ENCODE measurements around the gene SNAP47.
"Not testable (repeated sequence)": the region's sequence is repeated elsewhere in the genome, so short reads cannot be mapped to it uniquely, and the experiment has no call there.

DNA sequence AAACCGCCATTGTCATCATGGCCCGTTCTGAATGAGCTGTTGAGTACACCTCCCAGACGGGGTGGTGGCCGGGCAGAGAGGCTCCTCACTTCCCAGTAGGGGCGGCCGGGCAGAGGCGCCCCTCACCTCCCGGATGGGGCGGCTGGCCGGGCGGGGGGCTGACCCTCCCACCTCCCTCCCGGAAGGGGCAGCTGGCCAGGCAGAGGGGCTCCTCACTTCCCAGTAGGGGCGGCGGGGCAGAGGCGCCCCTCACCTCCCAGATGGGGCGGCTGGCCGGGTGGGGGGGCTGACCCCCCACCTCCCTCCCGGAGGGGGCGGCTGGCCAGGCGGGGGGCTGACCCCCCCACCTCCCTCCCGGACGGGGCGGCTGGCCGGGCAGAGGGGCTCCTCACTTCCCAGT, 24.8 kb upstream of the SNAP47 start:
- not testable (repeated sequence) for TF ChIP-seq GABPA (IDR thresholded peaks at IDR 0.05; ENCODE audit: low read depth)
- TF ChIP-seq, protein P1, sequence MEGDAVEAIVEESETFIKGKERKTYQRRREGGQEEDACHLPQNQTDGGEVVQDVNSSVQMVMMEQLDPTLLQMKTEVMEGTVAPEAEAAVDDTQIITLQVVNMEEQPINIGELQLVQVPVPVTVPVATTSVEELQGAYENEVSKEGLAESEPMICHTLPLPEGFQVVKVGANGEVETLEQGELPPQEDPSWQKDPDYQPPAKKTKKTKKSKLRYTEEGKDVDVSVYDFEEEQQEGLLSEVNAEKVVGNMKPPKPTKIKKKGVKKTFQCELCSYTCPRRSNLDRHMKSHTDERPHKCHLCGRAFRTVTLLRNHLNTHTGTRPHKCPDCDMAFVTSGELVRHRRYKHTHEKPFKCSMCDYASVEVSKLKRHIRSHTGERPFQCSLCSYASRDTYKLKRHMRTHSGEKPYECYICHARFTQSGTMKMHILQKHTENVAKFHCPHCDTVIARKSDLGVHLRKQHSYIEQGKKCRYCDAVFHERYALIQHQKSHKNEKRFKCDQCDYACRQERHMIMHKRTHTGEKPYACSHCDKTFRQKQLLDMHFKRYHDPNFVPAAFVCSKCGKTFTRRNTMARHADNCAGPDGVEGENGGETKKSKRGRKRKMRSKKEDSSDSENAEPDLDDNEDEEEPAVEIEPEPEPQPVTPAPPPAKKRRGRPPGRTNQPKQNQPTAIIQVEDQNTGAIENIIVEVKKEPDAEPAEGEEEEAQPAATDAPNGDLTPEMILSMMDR (IDR thresholded peaks at IDR 0.05; ENCODE audit: insufficient read depth, low read length), result not testable (repeated sequence)

Data from HL-60 (cell line).